GM23248 (cell line): Measurements from ENCODE around the gene TMEM91. TPM values are rescaled to one million over a fixed set of nuclear protein-coding genes. Genes with fewer than 3 reads are reported as not detected.

Experiments used
- DNase-seq: peaks from one replicate; pipeline ENCODE4 v3.0.0-alpha.2; 2015
- H2AFZ ChIP-seq: fragments of 200-600 bp; sonication (generic); 2 replicates; pipeline ENCODE4 v1.6.1; 2016; ENCODE audit warnings: antibody characterized with exemption
- H3F3A ChIP-seq: fragments of 200-600 bp; sonication (generic); 2 replicates; pipeline ENCODE4 v1.6.1; 2016; ENCODE audit warnings: mild to moderate bottlenecking, antibody characterized with exemption, mixed run types; ENCODE audit not compliant: insufficient read depth
- H3K27ac ChIP-seq: fragments of 200-600 bp; sonication (generic); 2 replicates; pipeline ENCODE4 v1.5.1; 2016; ENCODE audit warnings: mild to moderate bottlenecking
- H3K27me3 ChIP-seq: fragments of 200-600 bp; sonication (generic); replicated peaks from 2 replicates; pipeline ENCODE4 v1.6.1; 2016; ENCODE audit warnings: mild to moderate bottlenecking; ENCODE audit not compliant: insufficient read depth
- H3K36me3 ChIP-seq: fragments of 200-600 bp; sonication (generic); 2 replicates; pipeline ENCODE4 v1.6.1; 2016; ENCODE audit warnings: low read depth, mild to moderate bottlenecking
- H3K4me1 ChIP-seq: fragments of 200-600 bp; sonication (generic); 2 replicates; pipeline ENCODE4 v1.6.1; 2016; ENCODE audit warnings: mild to moderate bottlenecking; ENCODE audit not compliant: insufficient read depth
- H3K4me2 ChIP-seq: fragments of 200-600 bp; sonication (generic); one replicate; pipeline ENCODE4 v1.6.1; 2016; ENCODE audit warnings: mild to moderate bottlenecking; ENCODE audit not compliant: unreplicated experiment
- H3K4me3 ChIP-seq: fragments of 200-600 bp; sonication (generic); 2 replicates; pipeline ENCODE4 v1.5.1; 2016; ENCODE audit warnings: mild to moderate bottlenecking
- H3K79me2 ChIP-seq: fragments of 200-600 bp; sonication (generic); 2 replicates; pipeline ENCODE4 v1.6.1; 2016; ENCODE audit warnings: mild to moderate bottlenecking; ENCODE audit not compliant: insufficient read depth
- H3K9ac ChIP-seq: fragments of 200-600 bp; sonication (generic); 2 replicates; pipeline ENCODE4 v1.6.1; 2016; ENCODE audit warnings: mild to moderate bottlenecking
- H3K9me2 ChIP-seq: fragments of 200-600 bp; sonication (generic); 2 replicates; pipeline ENCODE4 v1.6.1; 2016; ENCODE audit warnings: mixed run types, mild to moderate bottlenecking, moderate library complexity; ENCODE audit not compliant: insufficient read depth
- H3K9me3 ChIP-seq: fragments of 200-600 bp; sonication (generic); one replicate; pipeline ENCODE4 v1.6.1; 2017; ENCODE audit warnings: low read depth
- H4K20me1 ChIP-seq: fragments of 200-600 bp; sonication (generic); 2 replicates; pipeline ENCODE4 v1.6.0; 2016; ENCODE audit not compliant: insufficient read depth
- EZH2 ChIP-seq: fragments of 200-600 bp; sonication (generic); IDR thresholded peaks from 2 replicates; pipeline ENCODE4 v1.6.1; 2018; ENCODE audit warnings: antibody characterized with exemption, mild to moderate bottlenecking; ENCODE audit not compliant: insufficient read depth, poor library complexity, severe bottlenecking
- EZH2phosphoT487 ChIP-seq: fragments of 200-600 bp; sonication (generic); IDR thresholded peaks from 2 replicates; pipeline ENCODE4 v1.6.1; 2018; ENCODE audit warnings: antibody characterized with exemption, moderate library complexity, mild to moderate bottlenecking, low read depth; ENCODE audit not compliant: insufficient read depth
- WGBS, 2 experiments: methylation state at CpG; one replicate each; pipeline ENCODE4 v1.1.6; 2015 to 2017; ENCODE audit warnings: low lambda C conversion rate in 2 of 2, low coverage in 1 of 2; ENCODE audit errors: missing lambda C conversion rate in 2 of 2; 5-methylcytosine and 5-hydroxymethylcytosine counted together
- in situ Hi-C: fragments of 300-500 bp; cut with MboI; formaldehyde crosslinking; loops from 2 replicates; pipeline ENCODE4 v1.15.0; 2020
- polyA plus RNA-seq: library from polyadenylated mRNA; unstranded; fragments of >200 nt; fragmentation: Nextera tagmentation; extraction: Ambion mirVana; gene quantifications from 2 replicates; pipeline ENCODE4 v1.2.1, GENCODE V29; 2016
- total RNA-seq: library from RNA; depleted of rRNA; stranded (reverse); fragments of >200 nt; shearing (Covaris generic); gene quantifications from 2 replicates; pipeline ENCODE4 v1.2.3, GENCODE V29; 2014; rRNA removed

TMEM91 gene
- total RNA-seq (3.9 and 5.3 TPM in 2 replicates), polyA plus RNA-seq (6.6 and 7.8 TPM in 2 replicates)

DNA sequence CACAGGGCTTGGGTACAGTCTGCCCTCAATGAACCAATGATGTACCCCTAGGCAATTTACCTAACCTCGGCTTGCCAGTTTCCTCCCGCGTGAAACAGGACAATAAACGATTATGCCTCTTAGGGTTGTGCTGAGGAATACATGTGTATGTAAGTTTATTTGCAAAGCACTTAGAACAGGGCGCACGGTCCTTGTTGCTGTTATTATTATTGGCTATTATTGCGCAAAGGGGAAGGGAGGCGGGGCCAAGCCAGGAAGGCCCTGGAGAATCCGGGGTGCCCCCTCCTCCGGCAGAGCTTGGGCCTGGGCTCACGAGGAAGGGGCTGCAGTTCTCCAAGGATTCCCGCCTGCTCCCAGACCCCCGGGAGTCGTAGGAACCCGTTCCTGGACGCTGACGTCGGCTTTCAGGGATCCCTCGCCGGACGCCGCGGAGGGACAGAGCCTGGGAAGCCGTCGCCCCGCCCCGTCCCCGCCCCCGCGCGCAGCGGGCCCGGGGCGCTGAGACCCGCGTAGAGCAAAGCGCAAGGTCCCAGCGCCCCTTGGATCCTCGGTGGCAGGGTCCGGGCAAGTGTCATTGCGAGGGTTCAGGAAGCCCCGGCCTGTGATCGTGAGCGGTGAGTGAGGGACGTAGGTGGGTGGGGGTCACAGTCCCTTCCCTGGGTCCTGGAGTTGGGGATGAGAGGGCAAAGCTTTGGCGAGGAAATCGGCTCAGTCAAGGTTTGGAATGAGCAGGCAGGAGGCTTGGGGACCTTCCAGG is at the start of gene TMEM91:
Gene TMEM91 (plus strand): TSS at position 293 of the 757 bp plus-strand sequence. CDS start 1,777 bp downstream, outside the sequence.
- Histone ChIP-seq H3K4me2 (peak within 1 kb of the TSS; percentile 98), H3K27me3 (no peaks in the 10 kb centered on the region), H2AFZ (peak within 1 kb of the TSS; percentile 89), H3K4me1 (peaks cover 16% of the 10 kb centered on the region), H4K20me1 (no peaks in the 10 kb centered on the region), H3K9me2 (no peaks in the 10 kb centered on the region), H3K27ac (no peak within 1 kb of the TSS), H3F3A (peaks cover 9% of the 10 kb centered on the region; the same call in 1 of the 2 replicates), H3K79me2 (peaks cover 15% of the 10 kb centered on the region), H3K36me3 (no peaks in the 10 kb centered on the region), H3K9me3 (no peaks in the 10 kb centered on the region), H3K4me3 (peak within 1 kb of the TSS; percentile 94), H3K9ac (peak within 1 kb of the TSS; percentile 84)
- DNase-seq: peak; percentile 63
- WGBS, 2 experiments: 1 to 2% methylated on average over 32 to 44 of the region's 47 CpGs
- no peak for TF ChIP-seq EZH2
- TF ChIP-seq EZH2phosphoT487: no peak
- in situ Hi-C loops: no loop called here

DNA sequence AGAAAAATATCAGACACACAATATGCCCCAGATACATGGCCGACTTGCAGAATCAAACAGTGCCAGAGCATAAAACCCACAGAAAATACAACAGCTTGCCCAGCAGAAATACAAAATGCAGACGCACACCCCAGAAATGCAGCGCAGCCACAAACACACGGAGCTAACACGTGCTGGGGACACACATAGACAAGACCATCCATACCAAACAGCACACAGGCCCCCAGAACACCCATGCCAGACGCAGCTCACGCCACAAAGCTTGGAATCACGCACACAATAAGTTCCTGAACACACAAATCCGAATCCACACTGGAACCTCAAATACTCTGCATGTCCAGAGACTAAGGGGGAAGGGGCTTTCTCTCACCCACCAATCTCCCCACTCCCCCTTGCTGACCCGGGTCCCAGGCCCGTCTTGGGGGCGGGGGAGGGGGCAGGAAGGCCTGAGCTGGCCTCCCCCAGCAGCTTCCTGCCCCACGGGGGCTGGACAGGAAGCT is 49.2 kb upstream of the TMEM91 start:
- Histone ChIP-seq H3K4me1 (peaks cover 48% of the 10 kb centered on the region), H3K9me3 (no peaks in the 10 kb centered on the region), H2AFZ (no peak overlapping the region), H3K79me2 (peaks cover 15% of the 10 kb centered on the region), H3K9me2 (no peaks in the 10 kb centered on the region), H3K4me3 (no peak overlapping the region), H3K36me3 (peaks cover 6% of the 10 kb centered on the region; the same call in 1 of the 2 replicates), H3K27ac (peak overlapping the region; percentile 100), H4K20me1 (no peaks in the 10 kb centered on the region), H3K9ac (peak overlapping the region; percentile 92), H3F3A (peaks cover 53% of the 10 kb centered on the region), H3K4me2 (no peak overlapping the region), H3K27me3 (no peaks in the 10 kb centered on the region)
- TF ChIP-seq EZH2 (no peak), EZH2phosphoT487 (no peak)
- no peak for DNase-seq
- in situ Hi-C loops: no loop called here
- 63 to 75% methylated on average over 11 to 13 of the region's 13 CpGs for WGBS, 2 experiments

DNA sequence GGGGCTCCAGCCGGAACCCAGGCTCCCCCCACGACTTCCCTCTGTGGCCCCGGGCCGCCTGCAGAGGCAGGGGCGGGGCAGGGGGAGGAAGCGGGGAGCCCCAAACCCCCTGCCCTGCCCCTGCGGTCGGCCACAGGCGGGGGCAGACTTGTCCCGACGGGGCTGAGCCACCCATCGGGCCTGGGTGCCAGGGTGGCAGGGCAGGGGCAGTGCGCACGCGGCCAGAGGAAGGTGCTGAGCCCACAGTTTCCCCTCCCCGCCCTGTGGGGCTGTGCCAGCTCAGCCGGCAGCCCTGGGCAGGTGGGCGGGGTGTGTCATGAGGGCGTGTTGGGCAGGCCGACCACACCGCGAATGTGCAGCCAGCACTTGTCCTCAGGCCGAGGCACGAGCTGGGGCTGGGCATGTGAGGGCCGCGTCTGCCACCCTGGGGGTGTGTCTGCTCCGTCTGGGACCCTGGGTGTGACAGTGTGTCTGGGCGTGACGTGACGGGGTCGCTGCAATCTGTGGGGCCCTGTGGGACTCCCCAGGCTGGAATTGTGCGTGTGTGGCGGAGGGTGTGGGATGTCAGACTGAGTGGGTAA is 48.7 kb upstream of the TMEM91 start:
- H3K4me1 ChIP-seq: peaks cover 42% of the 10 kb centered on the region
- peaks cover 53% of the 10 kb centered on the region for H3F3A ChIP-seq
- H3K79me2 ChIP-seq: peaks cover 20% of the 10 kb centered on the region
- no peaks in the 10 kb centered on the region for H4K20me1 ChIP-seq
- no peaks in the 10 kb centered on the region for H3K9me2 ChIP-seq
- no peaks in the 10 kb centered on the region for H3K9me3 ChIP-seq
- no peaks in the 10 kb centered on the region for H3K27me3 ChIP-seq
- TF ChIP-seq EZH2phosphoT487 (no peak), EZH2 (no peak)
- peak; percentile 53 for DNase-seq
- H2AFZ ChIP-seq: no peak overlapping the region
- H3K4me2 ChIP-seq: no peak overlapping the region
- WGBS, 2 experiments: 76 to 83% methylated on average over 20 to 29 of the region's 33 CpGs
- in situ Hi-C loops: no loop called here
- H3K9ac ChIP-seq: no peak overlapping the region
- peaks cover 7% of the 10 kb centered on the region; the same call in 1 of the 2 replicates for H3K36me3 ChIP-seq
- peak overlapping the region; percentile 100 for H3K27ac ChIP-seq
- H3K4me3 ChIP-seq: no peak overlapping the region

DNA sequence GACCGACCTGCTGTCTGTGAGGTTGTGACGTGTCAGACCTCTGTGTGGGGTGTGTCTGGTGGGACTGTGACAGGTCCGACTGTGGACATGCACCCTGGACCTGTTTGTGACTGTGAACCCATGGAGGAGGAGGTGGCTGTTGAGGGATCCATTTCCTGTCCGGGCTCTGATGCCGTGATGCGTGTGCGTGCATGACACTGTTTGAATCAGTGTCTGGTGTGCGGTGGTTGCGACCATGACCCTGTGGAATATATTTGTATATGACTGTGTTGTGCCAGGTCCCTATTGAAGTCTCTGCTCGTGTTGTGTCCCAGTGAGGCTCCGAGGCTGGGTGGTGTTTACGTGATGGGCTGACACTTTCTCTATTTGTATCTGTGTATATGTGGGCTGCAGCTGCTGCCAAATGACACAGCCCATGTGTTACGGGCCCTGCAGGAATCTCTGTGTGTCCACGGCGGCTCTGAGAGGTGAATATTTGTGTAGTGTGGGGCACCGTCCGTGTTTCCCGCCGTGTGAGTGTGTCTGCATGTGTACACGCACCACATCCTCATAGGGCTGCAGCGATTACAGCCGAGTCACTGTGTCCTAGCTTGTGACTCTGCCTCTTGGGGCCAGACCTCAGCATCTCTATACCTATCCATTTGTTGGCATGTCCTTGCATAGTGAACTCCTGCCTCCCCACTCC is 48.0 kb upstream of the TMEM91 start:
- Histone ChIP-seq H3K9me3 (no peaks in the 10 kb centered on the region), H3K9me2 (no peaks in the 10 kb centered on the region), H4K20me1 (no peaks in the 10 kb centered on the region), H3F3A (peaks cover 48% of the 10 kb centered on the region), H3K4me2 (no peak overlapping the region), H2AFZ (no peak overlapping the region), H3K27me3 (no peaks in the 10 kb centered on the region), H3K79me2 (peaks cover 26% of the 10 kb centered on the region), H3K27ac (peak overlapping the region; percentile 12; the same call in 1 of the 2 replicates), H3K4me1 (peaks cover 36% of the 10 kb centered on the region), H3K9ac (no peak overlapping the region), H3K4me3 (no peak overlapping the region), H3K36me3 (peaks cover 7% of the 10 kb centered on the region; the same call in 1 of the 2 replicates)
- DNase-seq: no peak
- no peak for TF ChIP-seq EZH2phosphoT487
- in situ Hi-C loops: no loop called here
- WGBS, 2 experiments: 95% methylated on average over 22 of the region's 22 CpGs
